ENCODE data around the gene VAV1.

Gene VAV1

GRCh38 chr19:6891761-6892385 is 119.4 kb downstream of the VAV1 start:
- no peak for DNase-seq (ENCODE audit: low read depth in 2 of 2)

- no peak for DNase-seq (ENCODE audit: low read depth in 2 of 2)
Observed at GRCh38 chr19:6894313-6894712, 121.8 kb downstream of the VAV1 start.

- DNase-seq (ENCODE audit: low read depth in 2 of 2): no peak
Observed at GRCh38 chr19:6903446-6903845, 130.9 kb downstream of the VAV1 start.

- DNase-seq (ENCODE audit: low read depth in 2 of 2): no peak
Observed at GRCh38 chr19:6906559-6907060, 134.1 kb downstream of the VAV1 start.
